K562 (cell line): ENCODE results near the gene SP6.

Experiments used
- CTCF ChIP-seq, 3 experiments: IDR thresholded peaks in 2 of 3; conservative IDR thresholded peaks in 1 of 3; 2 replicates each; pipeline ENCODE4 v1.5.1; 2011 to 2012; ENCODE audit warnings: low read length in 3 of 3, mild to moderate bottlenecking in 3 of 3, control low read depth in 2 of 3, improper control_type of control experiment in 1 of 3, inconsistent platforms in 1 of 3, low read depth in 1 of 3, mixed read lengths in 1 of 3, moderate library complexity in 1 of 3; ENCODE audit not compliant: insufficient read depth in 2 of 3
- HIVEP1 ChIP-seq: fragments of 250-450 bp; sonication (Bioruptor Pico); IDR thresholded peaks from 2 replicates; pipeline ENCODE4 v1.4.0; 2020; ENCODE audit warnings: mild to moderate bottlenecking
- POLR2A ChIP-seq: fragments of 450-650 bp; conservative IDR thresholded peaks from 2 replicates; pipeline ENCODE4 v1.6.1; 2016
- RB1 ChIP-seq: fragments of 450-650 bp; IDR thresholded peaks from 2 replicates; pipeline ENCODE4 v1.6.1; 2017; ENCODE audit warnings: low read depth, mild to moderate bottlenecking
- REST ChIP-seq, 2 experiments: fragments of 450-650 bp; formaldehyde crosslinking in 1 of 2; IDR thresholded peaks; 2 replicates each; pipeline versions ENCODE4 v1.4.0 to v1.6.1; 2014 to 2020; ENCODE audit warnings: mild to moderate bottlenecking in 2 of 2, borderline replicate concordance in 1 of 2, low read depth in 1 of 2
- RFX5 ChIP-seq: IDR thresholded peaks from 2 replicates; pipeline ENCODE4 v1.6.1; 2011; ENCODE audit warnings: low read depth, mild to moderate bottlenecking, improper control_type of control experiment, low read length
- STAT6 ChIP-seq: sonication (generic); formaldehyde crosslinking; IDR thresholded peaks from 2 replicates; pipeline ENCODE4 v1.8.1; 2023; ENCODE audit warnings: mild to moderate bottlenecking, missing genetic modification reagents
- THAP12 ChIP-seq: fragments of 250-450 bp; sonication (Bioruptor Pico); IDR thresholded peaks from 2 replicates; pipeline ENCODE4 v1.9.0; 2021; ENCODE audit warnings: mild to moderate bottlenecking, inconsistent platforms
- U2AF2 ChIP-seq: fragments of 200-400 bp; formaldehyde crosslinking; optimal IDR thresholded peaks from 2 replicates; pipeline ENCODE3; 2017; ENCODE audit warnings: low read depth, mild to moderate bottlenecking, low read length
- YY1 ChIP-seq, 3 experiments: IDR thresholded peaks; 2 replicates each; pipeline ENCODE4 v1.6.1; 2011; ENCODE audit warnings: low read length in 2 of 3, mild to moderate bottlenecking in 2 of 3, moderate library complexity in 2 of 3, borderline replicate concordance in 1 of 3, control low read depth in 1 of 3, low read depth in 1 of 3; ENCODE audit not compliant: insufficient read depth in 3 of 3, insufficient replicate concordance in 2 of 3, control insufficient read depth in 1 of 3, insufficient read length in 1 of 3; ENCODE audit errors: extremely low read depth in 1 of 3
- ZBTB33 ChIP-seq: sonication (generic); formaldehyde crosslinking; IDR thresholded peaks from 2 replicates; pipeline ENCODE4 v1.8.1; 2023; ENCODE audit warnings: mild to moderate bottlenecking, missing genetic modification reagents
- ZNF232 ChIP-seq: sonication (generic); formaldehyde crosslinking; IDR thresholded peaks from 2 replicates; pipeline ENCODE4 v1.8.0; 2022; ENCODE audit warnings: mild to moderate bottlenecking, missing genetic modification reagents

- no peak for TF ChIP-seq ZBTB33 (CRISPR knock-in tag)
- no peak for TF ChIP-seq RFX5
- no peak for TF ChIP-seq THAP12 (CRISPR knock-in tag)
- TF ChIP-seq REST (IDR thresholded peaks at IDR 0.05; ENCODE audit: borderline replicate concordance), result no peak
- no peak for TF ChIP-seq REST (CRISPR knock-in tag; IDR thresholded peaks at IDR 0.05; ENCODE audit: low read depth)
- no peak for TF ChIP-seq CTCF (IDR thresholded peaks at IDR 0.05 in 2 of 3, conservative IDR thresholded peaks at IDR 0.05 in 1 of 3; ENCODE audit: insufficient read depth in 2 of 3, low read depth in 1 of 3, low read length in 3 of 3)
- no peak for TF ChIP-seq RB1
- TF ChIP-seq YY1 (IDR thresholded peaks at IDR 0.05; ENCODE audit: borderline replicate concordance in 1 of 3, control insufficient read depth in 1 of 3, extremely low read depth in 1 of 3, insufficient read depth in 3 of 3, insufficient read length in 1 of 3, insufficient replicate concordance in 2 of 3, low read depth in 1 of 3, low read length in 2 of 3), result no peak
- TF ChIP-seq HIVEP1, result no peak
- TF ChIP-seq POLR2A, result no peak
- TF ChIP-seq STAT6 (CRISPR knock-in tag), result no peak
- TF ChIP-seq U2AF2, result no peak
- TF ChIP-seq ZNF232 (CRISPR knock-in tag), result no peak
These were observed 37.3 kb upstream of the SP6 start for GRCh38 chr17:47888293-47888692.
